Measurements from ENCODE around the gene CKS2. TPM values are rescaled to one million over a fixed set of nuclear protein-coding genes. Genes with fewer than 3 reads are reported as not detected.

CKS2 gene
- total RNA-seq, 4 donors from 2014 or later: 8.6 to 35.4 (median 26.8) TPM

DNA sequence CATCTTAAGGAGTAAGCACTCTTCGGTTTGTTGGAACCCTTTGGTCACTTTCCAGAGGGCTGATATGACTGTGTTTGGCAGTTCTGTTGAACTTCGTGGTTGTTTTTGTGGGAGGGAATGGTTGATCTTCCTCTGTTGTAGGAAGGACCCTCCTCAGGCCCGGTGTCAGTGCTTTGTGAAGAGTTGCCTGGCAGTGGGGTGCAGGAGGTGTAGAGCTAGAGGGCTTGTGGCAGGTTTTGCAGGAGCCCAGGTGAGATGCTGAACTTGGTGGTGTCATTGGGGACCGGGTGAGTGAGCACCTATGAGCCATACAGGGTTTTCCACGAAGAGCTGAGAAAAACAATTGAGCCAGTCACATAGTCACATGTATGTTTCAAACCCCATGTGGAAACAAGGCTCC lies 34.5 kb downstream of the CKS2 start:
- Histone ChIP-seq H3K27me3 (no peaks in the 10 kb centered on the region), H3K4me1 (no peaks in the 10 kb centered on the region), H3K27ac (no peak overlapping the region), H3K9me3 (no peaks in the 10 kb centered on the region), H3K4me3 (no peak overlapping the region), H3K36me3 (peaks cover 99% of the 10 kb centered on the region)
- 98% methylated on average over 5 of the region's 5 CpGs for whole genome bisulfite sequencing
- TF ChIP-seq POLR2AphosphoS5 (IDR thresholded peaks at IDR 0.05) (no peak), EP300 (IDR thresholded peaks at IDR 0.05) (no peak), POLR2A (IDR thresholded peaks at IDR 0.05) (no peak)
- DNase-seq (ENCODE audit: low spot score in 2 of 2): no peak

DNA sequence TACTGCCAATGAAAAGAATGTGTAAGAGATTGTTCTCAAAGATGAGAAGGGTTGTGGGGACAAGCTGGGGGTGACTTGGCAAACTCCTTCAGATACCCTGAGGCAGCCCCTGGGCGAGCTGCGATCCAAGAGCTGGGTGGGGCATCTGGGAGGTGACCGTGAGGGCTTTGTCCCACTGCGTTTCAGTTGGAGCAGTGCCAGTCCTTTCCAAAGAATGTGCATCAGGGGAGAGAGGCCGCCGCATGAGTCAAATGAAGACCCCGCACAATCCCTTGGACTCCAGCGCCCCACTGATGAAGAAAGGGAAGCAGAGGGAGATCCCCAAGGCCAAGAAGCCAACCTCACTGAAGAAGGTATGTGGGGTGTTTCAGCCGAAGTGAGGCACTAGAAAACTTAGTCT lies 35.7 kb downstream of the CKS2 start:
- peaks cover 99% of the 10 kb centered on the region for H3K36me3 ChIP-seq
- 74% methylated on average over 8 of the region's 9 CpGs for WGBS

DNA sequence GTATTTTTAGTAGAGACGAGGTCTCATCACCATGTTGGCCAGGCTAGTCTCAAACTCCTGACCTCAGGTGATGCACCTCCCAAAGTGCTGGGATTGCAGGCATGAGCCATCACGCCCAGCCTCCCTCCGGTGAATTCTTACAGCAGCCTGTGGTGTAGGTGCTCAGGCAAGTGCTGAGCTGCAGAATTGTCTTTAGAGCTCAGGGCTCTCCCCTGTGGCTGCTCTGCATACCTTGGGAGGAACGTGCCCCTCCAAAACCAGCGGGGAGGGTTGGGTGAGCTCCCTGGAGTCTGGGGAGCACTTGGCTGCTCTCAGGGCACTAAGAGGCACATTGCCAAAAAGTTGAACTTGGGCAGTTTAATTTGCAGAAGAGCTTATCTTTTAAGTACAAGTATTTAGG lies 36.7 kb downstream of the CKS2 start:
- no peak for DNase-seq (ENCODE audit: low spot score in 2 of 2)
- no peak for TF ChIP-seq POLR2AphosphoS5 (IDR thresholded peaks at IDR 0.05)
- TF ChIP-seq, protein P1, sequence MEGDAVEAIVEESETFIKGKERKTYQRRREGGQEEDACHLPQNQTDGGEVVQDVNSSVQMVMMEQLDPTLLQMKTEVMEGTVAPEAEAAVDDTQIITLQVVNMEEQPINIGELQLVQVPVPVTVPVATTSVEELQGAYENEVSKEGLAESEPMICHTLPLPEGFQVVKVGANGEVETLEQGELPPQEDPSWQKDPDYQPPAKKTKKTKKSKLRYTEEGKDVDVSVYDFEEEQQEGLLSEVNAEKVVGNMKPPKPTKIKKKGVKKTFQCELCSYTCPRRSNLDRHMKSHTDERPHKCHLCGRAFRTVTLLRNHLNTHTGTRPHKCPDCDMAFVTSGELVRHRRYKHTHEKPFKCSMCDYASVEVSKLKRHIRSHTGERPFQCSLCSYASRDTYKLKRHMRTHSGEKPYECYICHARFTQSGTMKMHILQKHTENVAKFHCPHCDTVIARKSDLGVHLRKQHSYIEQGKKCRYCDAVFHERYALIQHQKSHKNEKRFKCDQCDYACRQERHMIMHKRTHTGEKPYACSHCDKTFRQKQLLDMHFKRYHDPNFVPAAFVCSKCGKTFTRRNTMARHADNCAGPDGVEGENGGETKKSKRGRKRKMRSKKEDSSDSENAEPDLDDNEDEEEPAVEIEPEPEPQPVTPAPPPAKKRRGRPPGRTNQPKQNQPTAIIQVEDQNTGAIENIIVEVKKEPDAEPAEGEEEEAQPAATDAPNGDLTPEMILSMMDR (IDR thresholded peaks at IDR 0.05): no peak
- no peak for TF ChIP-seq POLR2A (IDR thresholded peaks at IDR 0.05)
- TF ChIP-seq EP300 (IDR thresholded peaks at IDR 0.05): no peak
- H3K4me3 ChIP-seq: no peak overlapping the region
- no peak overlapping the region for H3K27ac ChIP-seq
- 72% methylated on average over 5 of the region's 5 CpGs for WGBS
- no peaks in the 10 kb centered on the region for H3K9me3 ChIP-seq
- H3K27me3 ChIP-seq: no peaks in the 10 kb centered on the region
- H3K36me3 ChIP-seq: peaks cover 99% of the 10 kb centered on the region
- no peaks in the 10 kb centered on the region for H3K4me1 ChIP-seq

More for the DNA sequence above, 35.7 kb downstream of the CKS2 start:
- H3K27ac ChIP-seq: no peak overlapping the region
- TF ChIP-seq EP300 (IDR thresholded peaks at IDR 0.05): no peak
- TF ChIP-seq POLR2AphosphoS5 (IDR thresholded peaks at IDR 0.05): no peak
- TF ChIP-seq, protein P1 (IDR thresholded peaks at IDR 0.05): no peak
- no peak for TF ChIP-seq POLR2A (IDR thresholded peaks at IDR 0.05)
- no peaks in the 10 kb centered on the region for H3K27me3 ChIP-seq
- no peaks in the 10 kb centered on the region for H3K4me1 ChIP-seq
- H3K4me3 ChIP-seq: no peak overlapping the region
- H3K9me3 ChIP-seq: no peaks in the 10 kb centered on the region
- DNase-seq (ENCODE audit: low spot score in 2 of 2): no peak

DNA sequence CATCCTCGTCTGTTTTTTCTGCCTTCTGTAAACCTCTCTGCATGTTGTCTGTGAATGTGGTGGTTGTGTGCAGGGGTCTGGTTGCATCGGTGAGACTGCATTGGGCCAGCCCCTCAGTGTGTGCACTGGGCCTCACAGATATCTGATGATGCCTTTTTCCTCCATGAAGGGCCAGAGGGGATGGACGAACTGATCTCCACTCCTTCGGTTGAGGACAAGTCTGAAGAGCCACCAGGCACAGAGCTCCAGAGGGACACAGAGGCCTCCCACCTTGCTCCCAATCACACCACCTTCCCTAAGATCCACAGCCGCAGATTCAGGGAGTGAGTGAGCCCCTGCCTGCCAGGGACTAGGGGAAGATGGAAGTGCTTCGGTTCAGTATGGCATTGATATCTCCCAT lies 38.6 kb downstream of the CKS2 start:
- DNase-seq (ENCODE audit: low spot score in 2 of 2): no peak
- Histone ChIP-seq H3K4me1 (peaks cover 3% of the 10 kb centered on the region), H3K27ac (no peak overlapping the region), H3K9me3 (no peaks in the 10 kb centered on the region), H3K4me3 (no peak overlapping the region), H3K27me3 (no peaks in the 10 kb centered on the region), H3K36me3 (peaks cover 99% of the 10 kb centered on the region)
- WGBS: 92% methylated on average over 6 of the region's 6 CpGs
- no peak for TF ChIP-seq POLR2AphosphoS5 (IDR thresholded peaks at IDR 0.05)
- no peak for TF ChIP-seq EP300 (IDR thresholded peaks at IDR 0.05)
- no peak for TF ChIP-seq POLR2A (IDR thresholded peaks at IDR 0.05)
- TF ChIP-seq, protein P1 (IDR thresholded peaks at IDR 0.05): no peak

DNA sequence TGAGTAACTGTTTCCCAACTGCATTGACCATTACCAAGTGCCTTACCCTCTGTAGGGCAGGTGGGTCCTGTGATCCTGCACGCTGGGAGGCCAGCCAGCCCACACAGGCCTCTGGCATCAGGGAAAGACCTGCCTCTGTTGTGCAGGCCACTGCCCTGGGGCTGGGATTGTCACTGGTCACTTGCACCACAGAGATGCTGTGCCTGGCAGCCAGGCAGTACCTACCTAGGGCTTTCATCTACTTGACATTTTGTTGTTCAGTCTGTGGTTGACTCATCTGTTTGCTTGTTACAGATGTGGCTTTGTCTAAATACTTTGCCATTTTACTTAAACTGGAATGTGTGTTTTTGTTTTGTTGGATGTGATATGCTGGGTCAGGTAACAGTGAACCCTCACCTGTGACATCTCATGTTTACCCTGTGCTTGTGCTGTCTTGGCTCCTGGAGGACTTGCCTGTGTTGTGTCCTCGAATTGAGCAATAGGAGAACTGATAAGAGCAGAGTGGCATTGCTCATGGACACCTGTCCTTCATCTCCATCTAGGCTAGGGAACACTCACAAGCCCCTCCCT lies 40.1 kb downstream of the CKS2 start:
- H3K4me1 ChIP-seq: peaks cover 3% of the 10 kb centered on the region
- peaks cover 100% of the 10 kb centered on the region for H3K36me3 ChIP-seq
- H3K27me3 ChIP-seq: no peaks in the 10 kb centered on the region
- TF ChIP-seq EP300 (IDR thresholded peaks at IDR 0.05) (no peak), POLR2AphosphoS5 (IDR thresholded peaks at IDR 0.05) (no peak), POLR2A (IDR thresholded peaks at IDR 0.05) (no peak)
- TF ChIP-seq, protein P1 (IDR thresholded peaks at IDR 0.05): no peak
- no peak for DNase-seq (ENCODE audit: low spot score in 2 of 2)
- no peak overlapping the region for H3K4me3 ChIP-seq
- no peaks in the 10 kb centered on the region for H3K9me3 ChIP-seq
- 89% methylated on average over 2 of the region's 2 CpGs for WGBS
- no peak overlapping the region for H3K27ac ChIP-seq

All from suprapubic skin (tissue), 4 donors.